Endothelial cell of umbilical vein (primary cell): ENCODE data around the gene SLC39A11. TPM values are rescaled to one million over a fixed set of nuclear protein-coding genes. Genes with fewer than 3 reads are reported as not detected.

Source experiments
- BruUV-seq: library from RNA; stranded (reverse); fragments of 400-500 nt; replicated peaks from 2 replicates; lab custom pipeline; 2021; lab: Mats Ljungman, UMichigan
- CTCF ChIA-PET: fragments of 300-600, 350-600 bp; sonication (Branson Sonifier 250); formaldehyde crosslinking; loops from one replicate; lab custom pipeline; 2021; ENCODE audit warnings: antibody characterized with exemption, inconsistent platforms; lab: Charles Lee
- POLR2A ChIA-PET: fragments of 300-600, 350-600 bp; sonication (Branson Sonifier 250); formaldehyde crosslinking; loops from one replicate; lab custom pipeline; 2021; ENCODE audit warnings: antibody characterized with exemption, inconsistent platforms; lab: Charles Lee
- DNase-seq: peaks from one replicate; pipeline ENCODE4 v3.0.0-alpha.2; 2011; ENCODE audit warnings: low read depth, low spot score
- FAIRE-seq: peaks from 2 replicates; lab custom pipeline; 2011; peaks lifted over from hg19 to GRCh38; lab: Jason Lieb, UNC
- H2AFZ ChIP-seq: 2 replicates; pipeline ENCODE4 v1.6.0; 2012; ENCODE audit warnings: low read depth, low read length, control low read depth, inconsistent platforms
- H3K27ac ChIP-seq: 2 replicates; pipeline ENCODE4 v1.5.1; 2011; ENCODE audit warnings: low read depth, mild to moderate bottlenecking, control low read depth, low read length, moderate library complexity; ENCODE audit not compliant: insufficient read depth
- H3K27me3 ChIP-seq, 2 experiments: 2 replicates each; pipeline versions ENCODE4 v1.6.0 to v1.6.1; 2011; ENCODE audit warnings: low read length in 2 of 2, mixed read lengths in 1 of 2; ENCODE audit not compliant: control insufficient read depth in 2 of 2, insufficient read depth in 2 of 2
- H3K36me3 ChIP-seq, 2 experiments: 2 replicates in 1 of 2; 3 replicates in 1 of 2; pipeline ENCODE4 v1.5.1; 2011; ENCODE audit warnings: low read length in 2 of 2, mild to moderate bottlenecking in 1 of 2, moderate library complexity in 1 of 2; ENCODE audit not compliant: control insufficient read depth in 2 of 2, insufficient read depth in 2 of 2; ENCODE audit errors: extremely low read depth in 1 of 2
- H3K4me1 ChIP-seq: 3 replicates; pipeline ENCODE4 v1.5.1; 2011; ENCODE audit warnings: mild to moderate bottlenecking, low read length; ENCODE audit not compliant: control insufficient read depth, insufficient read depth; ENCODE audit errors: extremely low read depth
- H3K4me2 ChIP-seq: 2 replicates; pipeline ENCODE4 v1.6.1; 2011; ENCODE audit warnings: low read length, control low read depth, mixed read lengths; ENCODE audit not compliant: insufficient read depth
- H3K4me3 ChIP-seq, 3 experiments: fragments of 200-600 bp in 1 of 3; sonication (generic), shearing (Covaris generic) in 1 of 3; replicated peaks in 1 of 3; 2 replicates each; pipeline ENCODE4 v1.5.1; 2011 to 2016; ENCODE audit warnings: control low read depth in 3 of 3, low read length in 3 of 3, mild to moderate bottlenecking in 2 of 3, inconsistent platforms in 1 of 3, low read depth in 1 of 3, moderate library complexity in 1 of 3; ENCODE audit not compliant: insufficient read depth in 1 of 3
- H3K79me2 ChIP-seq: 2 replicates; pipeline ENCODE4 v1.6.0; 2012; ENCODE audit warnings: low read length, inconsistent platforms; ENCODE audit not compliant: control insufficient read depth, insufficient read depth
- H3K9ac ChIP-seq: replicated peaks from 2 replicates; pipeline ENCODE3; 2011; ENCODE audit warnings: low read length, control low read depth; ENCODE audit not compliant: insufficient read depth; ENCODE audit errors: extremely low read depth
- H3K9me1 ChIP-seq: replicated peaks from 3 replicates; pipeline ENCODE4 v1.6.0; 2011; ENCODE audit warnings: mild to moderate bottlenecking, low read length; ENCODE audit not compliant: control insufficient read depth, insufficient read depth; ENCODE audit errors: extremely low read depth
- H3K9me3 ChIP-seq: replicated peaks from 2 replicates; pipeline ENCODE4 v1.5.1; 2012; ENCODE audit warnings: low read length, inconsistent platforms; ENCODE audit not compliant: control insufficient read depth, insufficient read depth
- H4K20me1 ChIP-seq: replicated peaks from 2 replicates; pipeline ENCODE3; 2011; ENCODE audit warnings: mild to moderate bottlenecking, low read length; ENCODE audit not compliant: control insufficient read depth, insufficient read depth; ENCODE audit errors: extremely low read depth
- CTCF ChIP-seq, 2 donors: IDR thresholded peaks; 1 replicate in 1 of 2; 2 replicates in 1 of 2; pipeline ENCODE4 v1.5.1; 2011; ENCODE audit warnings: low read length in 2 of 2, mild to moderate bottlenecking in 2 of 2, moderate library complexity in 2 of 2, control low read depth in 1 of 2, inconsistent platforms in 1 of 2, low read depth in 1 of 2; ENCODE audit not compliant: insufficient read depth in 1 of 2; ENCODE audit errors: extremely low read depth in 1 of 2
- EZH2 ChIP-seq: IDR thresholded peaks from 2 replicates; pipeline ENCODE4 v1.6.1; 2012; ENCODE audit warnings: borderline replicate concordance, low read depth, mild to moderate bottlenecking, moderate library complexity, low read length, inconsistent platforms; ENCODE audit not compliant: severe bottlenecking
- FOS ChIP-seq: IDR thresholded peaks from 2 replicates; pipeline ENCODE4 v1.6.1; 2011; ENCODE audit warnings: mild to moderate bottlenecking, low read length, moderate library complexity, borderline replicate concordance; ENCODE audit not compliant: insufficient read depth
- GATA2 ChIP-seq: IDR thresholded peaks from 2 replicates; pipeline ENCODE4 v1.7.0; 2011; ENCODE audit warnings: low read depth, mild to moderate bottlenecking, moderate library complexity, mixed read lengths, low read length; ENCODE audit not compliant: insufficient read length, insufficient read depth
- JUN ChIP-seq: IDR thresholded peaks from 2 replicates; pipeline ENCODE4 v1.6.1; 2011; ENCODE audit warnings: borderline replicate concordance, low read depth; ENCODE audit not compliant: insufficient read length, insufficient read depth
- MYC ChIP-seq: IDR thresholded peaks from one replicate; pipeline ENCODE4 v1.6.1; 2011; ENCODE audit warnings: mild to moderate bottlenecking, low read depth, low read length
- POLR2A ChIP-seq: IDR thresholded peaks from 2 replicates; pipeline ENCODE4 v1.6.1; 2012; ENCODE audit warnings: low read depth, mild to moderate bottlenecking, control low read depth, low read length
- POLR2AphosphoS5 ChIP-seq: IDR thresholded peaks from 2 replicates; pipeline ENCODE4 v1.6.1; 2012; ENCODE audit warnings: low read depth, mild to moderate bottlenecking, control low read depth, low read length, moderate library complexity; ENCODE audit not compliant: insufficient read depth
- dilution Hi-C: fragments of 300-500 bp; cut with MboI; formaldehyde crosslinking; loops from one replicate; pipeline ENCODE4 v1.15.0; 2019; ENCODE audit warnings: low sequenced_read_pairs; ENCODE audit not compliant: extremely low pct_ligation_motif_present
- intact Hi-C: fragments of 100-400 bp; cut with micrococcal nuclease; formaldehyde crosslinking; loops from one replicate; pipeline ENCODE4 v1.10.0; 2022
- polyA plus RNA-seq, 4 experiments: library from polyadenylated mRNA; depleted of rRNA in 3 of 4; stranded (reverse) in 3 of 4; unstranded in 1 of 4; fragments of >200 nt; gene quantifications; 2 replicates each; pipeline versions ENCODE4 v1.2.1 to v1.2.3, GENCODE V29; 2011 to 2012; ENCODE audit warnings: missing spikeins in 1 of 4
- total RNA-seq: library from RNA; stranded (reverse); gene quantifications from 2 replicates; pipeline ENCODE4 v1.2.3, GENCODE V29; 2021
- TF ChIP-seq, protein P1 (sequence below): IDR thresholded peaks from 2 replicates; pipeline ENCODE4 v1.6.1; 2011; ENCODE audit not compliant: insufficient read depth, insufficient read length

SLC39A11 gene
- total and polyA plus RNA-seq, 2 donors (not counting 3 experiments of a cell fraction or from before 2014, with no cell fraction given), result 8.1 to 11.9 TPM

DNA sequence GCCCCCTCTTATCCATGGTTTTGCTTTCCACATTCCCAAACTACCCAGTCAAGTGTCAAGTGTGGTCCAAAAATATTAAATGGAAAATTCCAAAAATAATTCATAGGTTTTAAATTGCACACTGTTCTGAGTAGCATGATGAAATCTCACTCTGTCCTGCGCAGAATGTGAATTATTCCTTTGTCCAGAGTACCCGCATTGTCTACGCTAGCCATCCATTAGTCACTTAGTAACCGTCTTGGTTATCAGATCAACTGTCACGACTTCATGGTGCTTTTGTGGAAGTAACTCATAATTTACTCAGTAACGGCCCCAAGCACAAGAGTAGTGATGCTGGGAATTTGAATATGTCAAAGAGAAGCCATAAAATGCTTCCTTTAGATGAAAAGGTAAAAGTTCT lies 94.9 kb downstream of the SLC39A11 start:
- ChIA-PET CTCF (no interaction called here), POLR2A (no interaction called here)
- no peak for DNase-seq
- Histone ChIP-seq H3K4me2 (no peak overlapping the region), H3K79me2 (no peaks in the 10 kb centered on the region), H3K27me3 (no peaks in the 10 kb centered on the region), H3K4me1 (no peaks in the 10 kb centered on the region), H3K9me1 (no peaks in the 10 kb centered on the region), H3K9ac (no peak overlapping the region), H2AFZ (no peak overlapping the region), H3K36me3 (no peaks in the 10 kb centered on the region), H3K4me3 (no peak overlapping the region), H3K9me3 (no peaks in the 10 kb centered on the region), H3K27ac (no peak overlapping the region), H4K20me1 (no peaks in the 10 kb centered on the region)
- intact Hi-C loops, result no loop called here
- FAIRE-seq, result no peak
- dilution Hi-C loops, result no loop called here
- BruUV-seq, result no TSS peak
- TF ChIP-seq EZH2 (no peak), CTCF (IDR thresholded peaks at IDR 0.05; ENCODE audit: extremely low read depth in 1 of 2, insufficient read depth in 1 of 2, low read depth in 1 of 2, low read length in 2 of 2) (no peak), POLR2AphosphoS5 (no peak), JUN (no peak), POLR2A (no peak), GATA2 (no peak), MYC (no peak), FOS (no peak)
- TF ChIP-seq, protein P1, sequence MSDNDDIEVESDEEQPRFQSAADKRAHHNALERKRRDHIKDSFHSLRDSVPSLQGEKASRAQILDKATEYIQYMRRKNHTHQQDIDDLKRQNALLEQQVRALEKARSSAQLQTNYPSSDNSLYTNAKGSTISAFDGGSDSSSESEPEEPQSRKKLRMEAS, result no peak
